SKM-1 treated with dmso at 0.1 percent for 144 hours (cell line): ENCODE measurements around the gene LELP1.
"Not testable (repeated sequence)": the region's sequence is repeated elsewhere in the genome, so short reads cannot be mapped to it uniquely, and the experiment has no call there.

ENCODE experiments used
- DNase-seq: peaks from one replicate; lab custom pipeline; 2025; ENCODE audit not compliant: unreplicated experiment; lab: John Stamatoyannopoulos, UW

The LELP1 gene

GRCh38 chr1:153203130-153203529, at the start of gene LELP1:
LELP1 (plus strand) TSS chr1:153203430; CDS start chr1:153204708, 1,278 bp downstream.
- DNase-seq: no peak

DNA sequence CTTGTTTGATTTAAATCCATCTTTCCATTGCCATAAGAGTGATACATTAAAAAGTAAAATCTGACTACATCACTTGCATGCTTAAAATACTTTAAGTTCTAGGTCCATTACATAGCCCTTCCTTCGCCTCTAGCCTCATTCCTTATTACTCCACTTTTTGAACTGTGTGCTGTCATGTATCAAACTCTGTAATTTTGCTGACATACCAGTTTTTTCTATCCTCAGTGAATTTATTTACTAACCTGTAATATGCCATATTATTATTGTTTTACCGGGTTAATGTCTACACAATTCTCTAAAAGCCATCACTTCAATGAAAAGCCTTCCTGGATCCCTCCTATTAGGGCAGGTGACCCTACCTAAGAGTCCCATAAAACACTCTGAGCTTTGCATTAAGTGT, 47.7 kb upstream of the LELP1 start:
- DNase-seq: no peak

- DNase-seq: no peak
Observed at GRCh38 chr1:153168686-153169085, 34.5 kb upstream of the LELP1 start.

- no peak for DNase-seq
Observed at GRCh38 chr1:153174624-153175023, 28.6 kb upstream of the LELP1 start.

DNA sequence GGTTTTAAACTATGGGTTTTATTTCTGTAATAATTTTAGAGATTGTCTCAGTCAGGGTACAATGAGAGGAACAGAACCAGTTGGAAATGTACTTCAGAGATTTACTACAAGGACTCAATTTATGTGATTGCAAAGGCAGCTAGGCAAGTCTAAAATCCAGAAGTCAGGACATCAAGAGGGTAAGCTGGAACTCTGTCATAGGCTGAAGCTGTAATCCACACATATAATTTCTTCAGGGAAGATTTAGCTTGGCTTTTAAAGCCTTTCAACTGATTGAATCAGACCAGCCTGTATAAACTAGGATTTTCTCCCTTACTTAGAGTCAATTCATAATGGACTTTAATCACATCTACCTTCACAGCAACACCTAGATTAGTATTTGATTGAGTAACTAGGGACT, 24.3 kb upstream of the LELP1 start:
- DNase-seq: no peak

DNA sequence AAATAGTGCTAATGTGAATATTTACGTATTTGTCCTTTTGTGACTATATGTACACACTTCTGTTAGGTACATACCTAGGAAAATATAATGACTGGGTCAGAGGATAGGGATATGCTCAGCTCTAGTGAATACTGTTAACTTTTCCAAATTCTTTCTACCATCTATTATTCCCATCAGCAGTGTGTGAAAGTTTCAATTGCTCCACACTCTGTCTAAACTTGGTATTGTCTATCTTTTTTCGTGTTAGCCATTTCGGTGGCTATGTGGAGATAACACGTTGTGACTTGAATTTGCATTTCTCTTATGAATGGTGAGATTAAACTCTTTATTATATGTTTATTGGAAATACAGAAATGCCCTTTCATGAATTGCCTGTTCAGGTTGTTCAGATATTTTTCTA, 22.7 kb upstream of the LELP1 start:
- DNase-seq: no peak

DNA sequence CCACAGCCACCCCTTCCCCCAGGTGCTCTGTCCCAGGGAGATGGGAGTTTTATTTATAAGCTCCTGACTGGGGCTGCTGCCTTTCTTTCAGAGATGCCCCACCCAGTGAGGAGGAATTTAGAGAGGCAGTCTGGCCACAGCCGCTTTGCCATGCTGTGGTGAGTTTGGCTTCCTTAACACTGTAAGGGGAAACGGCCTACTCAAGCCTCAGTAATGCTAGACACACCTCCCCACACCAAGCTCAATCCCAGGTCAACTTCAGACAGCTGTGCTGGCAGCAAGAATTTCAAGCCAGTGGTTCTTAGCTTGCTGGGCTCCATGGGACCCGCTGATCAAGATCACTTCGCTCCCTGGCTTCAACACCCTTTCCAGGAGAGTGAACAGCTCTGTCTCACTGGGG, 14.9 kb upstream of the LELP1 start:
- not testable (repeated sequence) for DNase-seq

DNA sequence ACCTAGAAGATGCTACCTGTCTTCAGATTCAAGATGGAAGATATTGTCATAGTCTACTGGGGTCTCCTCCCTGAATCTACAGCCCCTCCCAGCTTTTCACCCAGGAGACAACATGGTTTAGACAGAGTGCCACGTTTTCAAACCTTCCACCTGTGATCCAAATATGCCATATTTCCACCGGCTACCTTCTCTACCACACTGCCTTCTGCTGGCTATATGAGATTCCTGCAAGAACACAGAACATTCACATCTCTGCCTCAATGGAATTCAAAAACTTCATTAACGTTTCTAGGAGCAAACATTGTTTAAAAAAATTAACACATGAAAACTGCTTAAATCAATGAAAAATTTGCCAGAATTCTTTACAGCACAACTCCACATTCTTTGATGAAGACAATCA, 12.9 kb upstream of the LELP1 start:
- DNase-seq: no peak

GRCh38 chr1:153192697-153193096, 10.5 kb upstream of the LELP1 start:
- no peak for DNase-seq

DNA sequence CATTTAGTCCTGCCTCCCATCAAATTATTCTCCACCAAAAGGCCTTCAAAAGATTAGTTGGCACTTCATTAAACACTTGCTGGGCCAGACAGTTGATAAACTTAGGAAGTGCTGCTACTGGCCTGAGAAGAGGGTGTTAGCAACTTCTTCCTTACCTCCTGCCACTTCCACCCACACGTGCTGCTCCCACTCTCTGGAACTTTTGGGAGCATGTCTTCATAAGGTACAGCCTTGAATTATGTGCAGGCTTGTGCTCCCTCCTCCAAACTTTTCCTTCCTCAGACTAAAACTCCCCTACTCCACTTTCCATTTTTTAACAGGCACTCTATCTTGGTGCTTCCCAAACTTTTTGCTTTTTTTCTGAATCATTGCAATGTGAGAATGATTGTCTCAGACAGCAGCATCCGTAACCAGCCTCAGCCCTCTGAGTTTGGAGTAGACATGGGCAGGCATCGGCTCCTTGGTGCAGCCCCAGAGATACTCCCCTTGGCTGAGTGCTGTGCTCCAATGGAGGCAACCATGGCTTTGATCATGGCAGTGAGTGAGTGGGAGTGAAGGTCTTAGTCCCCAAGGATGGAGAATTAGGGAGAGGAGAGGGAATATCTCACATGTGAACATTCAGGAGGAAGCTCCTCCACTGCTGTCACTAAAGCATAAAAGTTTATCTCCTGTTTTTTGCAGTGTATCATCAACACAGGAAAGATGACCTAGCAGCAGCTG, 8.7 kb upstream of the LELP1 start:
- DNase-seq: no peak

DNA sequence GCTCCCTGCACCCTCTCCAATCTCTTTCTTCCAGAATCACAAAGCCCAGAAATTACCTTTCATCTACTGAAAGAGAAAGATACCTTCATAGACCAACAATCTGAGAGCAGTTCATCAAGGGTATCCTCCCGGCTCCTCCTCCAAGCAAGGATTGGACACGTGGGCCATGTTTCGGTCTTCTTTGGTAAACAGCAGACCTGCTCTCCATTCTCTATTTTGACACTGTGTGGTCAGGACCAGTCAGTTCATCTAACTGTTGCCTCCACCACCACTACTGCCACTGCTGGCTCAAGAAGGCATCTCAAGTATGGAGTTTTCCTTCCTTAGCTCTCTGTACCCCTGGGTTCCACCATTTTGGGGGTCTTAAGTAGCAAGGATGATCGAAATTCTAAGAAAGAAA, 8.0 kb upstream of the LELP1 start:
- no peak for DNase-seq

GRCh38 chr1:153202006-153202405, 1.2 kb upstream of the LELP1 start:
- DNase-seq: no peak

GRCh38 chr1:153206631-153207030, 3.4 kb downstream of the LELP1 start:
- DNase-seq: no peak

DNA sequence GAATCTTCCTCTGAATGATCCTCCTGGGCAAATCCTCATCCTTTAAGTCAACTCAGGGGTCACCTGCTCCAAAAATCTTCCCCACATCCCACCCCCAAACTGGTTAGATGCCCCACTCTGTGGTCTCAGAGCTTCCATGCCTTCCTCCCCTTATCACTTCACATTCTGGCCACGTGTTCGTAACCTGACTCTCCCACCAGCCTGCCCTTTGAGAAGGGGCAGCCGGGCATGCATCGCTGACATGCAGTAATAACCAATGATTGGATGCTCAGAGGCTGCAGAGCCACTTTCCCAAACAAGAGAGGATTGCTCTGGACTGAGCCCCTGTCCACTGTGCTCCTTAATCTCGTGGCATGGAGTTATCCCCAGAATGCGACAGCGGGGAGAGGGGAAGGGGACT, 7.0 kb downstream of the LELP1 start:
- DNase-seq: no peak

DNA sequence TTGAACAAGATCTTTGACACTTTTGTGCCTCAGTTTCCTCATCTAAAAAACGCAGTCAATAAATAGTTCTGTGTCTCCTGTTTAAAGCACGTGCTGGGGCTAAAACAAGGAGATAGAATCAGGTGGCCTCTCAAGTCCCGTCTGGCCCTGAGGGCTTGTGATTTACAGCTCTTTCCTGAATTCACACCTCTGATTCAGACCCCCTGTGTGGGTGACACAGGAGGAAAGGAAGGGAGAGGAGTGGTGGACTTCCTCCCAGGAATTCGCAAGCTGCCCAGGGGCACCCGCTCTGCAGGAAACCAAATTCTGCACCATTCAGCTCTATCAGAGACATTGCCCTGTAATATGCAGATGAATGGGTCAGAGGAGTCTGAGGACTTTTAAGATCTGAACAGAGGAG, 9.0 kb downstream of the LELP1 start:
- no peak for DNase-seq

GRCh38 chr1:153213519-153213918, 10.3 kb downstream of the LELP1 start:
- no peak for DNase-seq

GRCh38 chr1:153217212-153217611, 14.0 kb downstream of the LELP1 start, which contains the start of gene PRR9:
PRR9 (plus strand) TSS chr1:153217584; CDS start chr1:153218145, 561 bp downstream.
- DNase-seq: no peak

DNA sequence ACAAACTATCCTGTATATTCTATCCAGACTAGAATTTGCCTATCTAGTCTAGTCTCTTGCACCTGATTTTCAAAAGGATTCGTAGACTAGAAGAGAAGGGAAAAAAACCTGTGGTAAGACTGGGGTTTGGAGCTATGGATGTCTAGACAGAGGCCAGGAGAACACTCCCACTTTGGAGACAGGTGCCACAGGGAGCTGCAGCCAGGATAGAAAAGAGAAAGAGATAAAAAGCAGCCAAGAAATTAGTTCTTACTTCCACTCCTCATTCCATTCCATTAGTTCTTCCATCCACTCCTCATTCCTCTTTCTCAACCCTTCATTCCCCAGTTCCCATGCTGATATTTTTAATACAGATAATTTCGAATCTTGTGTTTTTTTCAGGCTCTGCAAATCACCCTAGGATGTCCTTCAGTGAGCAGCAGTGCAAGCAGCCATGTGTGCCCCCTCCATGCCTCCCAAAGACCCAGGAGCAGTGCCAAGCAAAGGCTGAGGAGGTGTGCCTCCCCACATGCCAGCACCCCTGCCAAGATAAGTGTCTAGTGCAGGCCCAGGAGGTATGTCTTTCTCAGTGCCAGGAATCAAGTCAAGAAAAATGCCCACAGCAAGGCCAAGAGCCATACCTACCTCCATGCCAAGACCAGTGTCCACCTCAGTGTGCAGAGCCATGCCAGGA, 14.7 kb downstream of the LELP1 start:
- DNase-seq: no peak

DNA sequence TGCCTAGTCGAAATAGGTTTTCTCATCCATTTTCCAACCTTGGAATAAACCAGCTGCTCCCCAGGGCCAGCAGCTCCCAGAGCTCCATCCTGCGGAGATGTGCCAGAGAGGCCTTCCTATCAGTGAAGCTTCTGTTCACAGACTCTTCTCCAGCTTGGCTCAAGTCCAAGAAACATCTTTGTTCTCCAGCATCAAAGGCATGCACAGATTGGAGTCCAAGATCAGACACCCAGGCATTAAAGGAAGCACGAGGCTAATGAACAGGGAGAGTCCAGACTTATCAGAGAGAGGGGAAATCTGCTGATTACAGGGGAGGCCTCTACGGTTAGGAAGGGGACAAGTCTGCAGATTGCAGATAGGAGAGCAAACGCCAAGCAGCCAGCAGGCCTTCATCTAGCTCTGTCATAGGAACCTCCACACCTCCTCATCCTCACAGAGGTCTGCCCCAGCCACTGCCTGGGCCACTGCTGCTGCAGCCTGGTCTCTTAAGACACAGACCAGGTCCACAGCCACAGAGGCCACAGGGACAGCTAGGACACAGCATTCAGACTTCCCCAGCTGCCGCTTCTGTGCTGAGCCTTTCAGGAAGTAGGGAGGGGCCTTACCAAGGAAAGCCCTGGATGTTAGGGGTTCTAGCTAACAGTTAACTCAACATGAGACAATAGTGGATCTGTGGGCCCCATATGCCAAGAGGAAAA, 17.5 kb downstream of the LELP1 start:
- no peak for DNase-seq

GRCh38 chr1:153223040-153223891, 20.0 kb downstream of the LELP1 start:
- DNase-seq: peak; percentile 30

- no peak for DNase-seq
Observed at GRCh38 chr1:153227810-153228209, 24.6 kb downstream of the LELP1 start.
